Sigmoid colon (tissue), 7 donors: ENCODE measurements around the gene DOCK9. TPM values are rescaled to one million over a fixed set of nuclear protein-coding genes. Genes with fewer than 3 reads are reported as not detected.
A peak's percentile ranks its signal among the peaks of the same experiment; 100 is the strongest.

Source experiments
- DNase-seq: peaks from one replicate; pipeline ENCODE4 v3.0.0-alpha.2; 2019
- H3K27ac ChIP-seq, 4 donors: fragments of 200-600 bp; sonication (generic); one replicate each; pipeline ENCODE4 v1.5.1; 2016 to 2019; ENCODE audit warnings: mild to moderate bottlenecking in 1 of 4
- H3K27me3 ChIP-seq, 3 donors: fragments of 200-600 bp; sonication (generic); one replicate each; pipeline ENCODE4 v1.5.1; 2019; ENCODE audit warnings: mild to moderate bottlenecking in 1 of 3
- H3K36me3 ChIP-seq, 4 donors: fragments of 200-600 bp; sonication (generic); one replicate each; pipeline ENCODE4 v1.5.1; 2016 to 2019
- H3K4me1 ChIP-seq, 4 donors: fragments of 200-600 bp; sonication (generic); one replicate each; pipeline ENCODE4 v1.5.1; 2017 to 2019
- H3K4me3 ChIP-seq, 4 donors: fragments of 200-600 bp; sonication (generic); one replicate each; pipeline ENCODE4 v1.5.1; 2017 to 2019; ENCODE audit warnings: mild to moderate bottlenecking in 2 of 4, moderate library complexity in 1 of 4
- H3K9me3 ChIP-seq, 4 donors: fragments of 200-600 bp in 3 of 4; sonication (generic) in 3 of 4; one replicate each; pipeline versions ENCODE4 v1.5.1 to v1.6.1; 2013 to 2019
- CTCF ChIP-seq, 4 experiments: fragments of 450-650 bp in 3 of 4; fragments of 200-600 bp in 1 of 4; IDR thresholded peaks; one replicate each; pipeline ENCODE4 v1.5.1; 2016 to 2019; ENCODE audit warnings: antibody characterized with exemption in 4 of 4, mild to moderate bottlenecking in 3 of 4, moderate library complexity in 2 of 4
- EP300 ChIP-seq, 4 donors: sonication (generic); formaldehyde crosslinking; IDR thresholded peaks; one replicate each; pipeline ENCODE4 v1.6.1; 2017; ENCODE audit warnings: antibody characterized with exemption in 4 of 4
- POLR2A ChIP-seq, 2 donors: fragments of 450-650 bp; IDR thresholded peaks; one replicate each; pipeline ENCODE4 v1.6.1; 2016; ENCODE audit warnings: antibody characterized with exemption in 2 of 2, mild to moderate bottlenecking in 2 of 2, moderate library complexity in 2 of 2
- POLR2AphosphoS5 ChIP-seq, 4 donors: sonication (generic); formaldehyde crosslinking; IDR thresholded peaks; one replicate each; pipeline ENCODE4 v1.6.1; 2017; ENCODE audit warnings: antibody characterized with exemption in 4 of 4
- WGBS, 2 donors: extraction: QIAGEN DNeasy Blood & Tissue Kit; methylation state at CpG; one replicate each; pipeline ENCODE4 v1.1.7; 2013; 5-methylcytosine and 5-hydroxymethylcytosine counted together
- intact Hi-C: fragments of 100-400 bp; cut with DNase I; formaldehyde crosslinking; loops from one replicate; pipeline ENCODE4 v1.15.1; 2023
- polyA plus RNA-seq, 3 donors: library from polyadenylated mRNA; stranded (reverse); fragments of 200-250 nt; gene quantifications; one replicate each; pipeline ENCODE4 v1.2.3, GENCODE V29; 2013
- total RNA-seq, 4 donors: library from RNA; depleted of rRNA; stranded (reverse); fragments of >200 nt; gene quantifications; one replicate each; pipeline ENCODE4 v1.1.0, GENCODE V29; 2016
- donor health status: healthy with polysubstance abuse.
- donor health status: Bipolar disorder and iron deficiency.
- donor health status: healthy.

The DOCK9 gene
- total and polyA plus RNA-seq, 7 donors = 10.8 to 126 (median 60.4) TPM

DNA sequence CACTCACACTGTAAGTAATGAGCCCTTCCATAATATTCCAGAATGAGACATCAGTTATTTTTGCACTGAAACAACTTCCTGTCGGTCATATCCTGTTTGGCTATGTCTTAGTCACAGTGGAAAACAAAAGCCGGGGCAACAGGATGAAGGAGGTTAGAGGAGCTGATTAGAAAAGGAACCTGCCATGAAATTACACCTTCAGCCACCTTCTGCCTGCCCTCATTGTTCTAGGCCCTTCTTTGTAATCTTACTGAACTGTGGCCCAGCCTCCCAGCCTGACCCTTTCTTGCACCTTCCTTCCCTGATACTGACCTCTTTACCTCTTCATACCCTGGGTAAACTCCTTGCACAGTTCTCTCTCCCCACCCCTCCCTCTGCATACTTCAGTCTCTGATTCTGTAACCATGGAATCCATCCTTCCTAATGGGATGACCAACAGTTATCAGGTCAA, 67.3 kb downstream of the DOCK9 start:
- H3K27ac ChIP-seq = peak overlapping the region in 2 of 4 donors; percentile 22 to 34
- WGBS, 2 donors = 27 to 67% methylated on average over 2 of the region's 2 CpGs

DNA sequence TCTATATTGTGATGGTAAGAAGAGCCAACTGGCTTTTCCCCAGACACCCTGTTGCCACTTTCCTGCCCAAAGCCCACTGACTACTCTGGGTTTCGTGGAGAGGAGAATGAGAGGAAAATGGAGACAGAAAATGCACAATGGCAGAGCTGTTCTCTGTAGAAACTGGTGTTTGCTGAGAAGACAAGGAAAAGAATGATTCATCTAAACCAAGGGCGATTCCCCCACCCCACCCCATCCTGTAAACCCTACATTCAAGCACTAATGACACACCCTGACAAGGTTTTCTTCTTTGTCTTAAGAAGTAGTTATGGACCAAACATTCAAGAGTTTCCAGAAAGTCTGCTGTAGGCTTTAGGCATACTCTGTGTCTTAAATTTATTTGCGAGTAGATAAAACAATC, 68.8 kb downstream of the DOCK9 start:
- no peaks in the 10 kb centered on the region for H3K27me3 ChIP-seq
- TF ChIP-seq POLR2AphosphoS5 (IDR thresholded peaks at IDR 0.05) = no peak
- TF ChIP-seq POLR2A (IDR thresholded peaks at IDR 0.05) = no peak
- TF ChIP-seq CTCF (IDR thresholded peaks at IDR 0.05) = no peak
- TF ChIP-seq EP300 (IDR thresholded peaks at IDR 0.05) = no peak
- H3K27ac ChIP-seq = peak overlapping the region in 1 of 4 donors; percentile 52
- no peak for DNase-seq
- H3K4me3 ChIP-seq = no peak overlapping the region
- 91 to 96% methylated on average over 3 of the region's 3 CpGs for WGBS, 2 donors
- H3K4me1 ChIP-seq = peaks cover 0 to 18% (median 6%) of the 10 kb centered on the region in 4 donors
- intact Hi-C loops = loop anchor here (10.0 kb wide), 1 partner anchor 126 kb away; no protein-coding TSS in a partner anchor
- no peaks in the 10 kb centered on the region for H3K9me3 ChIP-seq
- H3K36me3 ChIP-seq = peaks cover 0 to 16% (median 0%) of the 10 kb centered on the region in 4 donors

More for the DNA sequence above, 67.3 kb downstream of the DOCK9 start:
- no peak for DNase-seq
- intact Hi-C loops = no loop called here
- TF ChIP-seq POLR2A (IDR thresholded peaks at IDR 0.05) (no peak), CTCF (IDR thresholded peaks at IDR 0.05) (no peak), EP300 (IDR thresholded peaks at IDR 0.05) (no peak), POLR2AphosphoS5 (IDR thresholded peaks at IDR 0.05) (peak in 2 of 4 donors; percentile 15 to 35)
- Histone ChIP-seq H3K27me3 (no peaks in the 10 kb centered on the region), H3K9me3 (no peaks in the 10 kb centered on the region), H3K4me3 (no peak overlapping the region), H3K36me3 (peaks cover 0 to 22% (median 0%) of the 10 kb centered on the region in 4 donors), H3K4me1 (peaks cover 0 to 21% (median 7%) of the 10 kb centered on the region in 4 donors)

- WGBS, 2 donors = 95 to 96% methylated on average over 8 of the region's 8 CpGs
- intact Hi-C loops = loop anchor here (10.0 kb wide), 1 partner anchor 128 kb away; no protein-coding TSS in a partner anchor
Observed at GRCh38 chr13:98906746-98907502, 70.9 kb downstream of the DOCK9 start.

GRCh38 chr13:98905199-98905598, 72.7 kb downstream of the DOCK9 start:
- no peak for DNase-seq
- no peak for TF ChIP-seq POLR2AphosphoS5 (IDR thresholded peaks at IDR 0.05)
- no peak for TF ChIP-seq EP300 (IDR thresholded peaks at IDR 0.05)
- no peak for TF ChIP-seq POLR2A (IDR thresholded peaks at IDR 0.05)
- TF ChIP-seq CTCF (IDR thresholded peaks at IDR 0.05) = no peak
- intact Hi-C loops = loop anchor here (10.0 kb wide), 1 partner anchor 130 kb away; no protein-coding TSS in a partner anchor
- no peak overlapping the region for H3K27ac ChIP-seq
- no peak overlapping the region for H3K4me3 ChIP-seq
- peaks cover 0 to 3% (median 0%) of the 10 kb centered on the region in 4 donors for H3K4me1 ChIP-seq
- no peaks in the 10 kb centered on the region for H3K27me3 ChIP-seq
- peaks cover 0 to 43% (median 6%) of the 10 kb centered on the region in 4 donors for H3K36me3 ChIP-seq
- 56 to 64% methylated on average over 2 of the region's 2 CpGs for WGBS, 2 donors
- no peaks in the 10 kb centered on the region for H3K9me3 ChIP-seq

More at GRCh38 chr13:98906746-98907502, 70.9 kb downstream of the DOCK9 start:
- DNase-seq = no peak
- TF ChIP-seq POLR2AphosphoS5 (IDR thresholded peaks at IDR 0.05) (no peak), POLR2A (IDR thresholded peaks at IDR 0.05) (no peak), CTCF (IDR thresholded peaks at IDR 0.05) (no peak), EP300 (IDR thresholded peaks at IDR 0.05) (no peak)
- Histone ChIP-seq H3K9me3 (no peaks in the 10 kb centered on the region), H3K27ac (no peak overlapping the region), H3K27me3 (no peaks in the 10 kb centered on the region), H3K4me1 (peaks cover 0 to 3% (median 0%) of the 10 kb centered on the region in 4 donors), H3K36me3 (peaks cover 0 to 26% (median 6%) of the 10 kb centered on the region in 4 donors), H3K4me3 (no peak overlapping the region)
